Hematopoietic multipotent progenitor cell treated with erythropoietin and hydrocortisone succinate and interleukin-3 and kit ligand, for 17 days (in vitro differentiated cells): ENCODE measurements around the gene ME1.
"Not testable (repeated sequence)": the region's sequence is repeated elsewhere in the genome, so short reads cannot be mapped to it uniquely, and the experiment has no call there.

Experiments used
- DNase-seq: peaks from one replicate; pipeline ENCODE4 v3.0.0-alpha.2; 2015; ENCODE audit warnings: low spot score

The ME1 gene

DNA sequence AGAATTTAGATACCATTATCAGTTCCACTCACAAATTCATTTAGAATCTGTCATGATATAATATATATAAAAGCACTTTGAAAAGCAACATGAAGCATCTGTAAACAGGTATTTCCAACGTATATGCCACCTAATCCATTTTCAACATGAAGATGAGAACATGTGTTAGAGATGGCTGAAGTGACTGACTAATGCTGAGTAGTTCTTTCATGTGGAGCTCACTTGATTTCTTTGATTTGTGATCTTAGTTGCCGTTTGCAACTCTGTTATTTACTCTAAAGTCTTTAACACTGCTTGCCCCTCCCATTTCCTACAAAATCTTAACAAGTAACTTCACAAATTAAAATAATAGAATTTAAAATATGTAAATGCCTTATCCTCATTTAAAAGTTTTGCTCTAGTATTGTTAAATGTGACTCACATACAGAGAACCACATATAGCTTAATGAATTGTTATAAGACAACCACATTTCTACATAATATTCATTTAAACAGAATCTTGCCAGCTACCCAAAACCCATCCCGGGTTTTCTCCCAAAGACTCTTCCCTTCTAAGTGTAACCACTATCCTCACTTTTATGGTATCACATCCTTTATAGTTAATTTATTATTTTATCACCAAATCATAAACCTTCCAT, 78.3 kb downstream of the ME1 start:
- no peak for DNase-seq

DNA sequence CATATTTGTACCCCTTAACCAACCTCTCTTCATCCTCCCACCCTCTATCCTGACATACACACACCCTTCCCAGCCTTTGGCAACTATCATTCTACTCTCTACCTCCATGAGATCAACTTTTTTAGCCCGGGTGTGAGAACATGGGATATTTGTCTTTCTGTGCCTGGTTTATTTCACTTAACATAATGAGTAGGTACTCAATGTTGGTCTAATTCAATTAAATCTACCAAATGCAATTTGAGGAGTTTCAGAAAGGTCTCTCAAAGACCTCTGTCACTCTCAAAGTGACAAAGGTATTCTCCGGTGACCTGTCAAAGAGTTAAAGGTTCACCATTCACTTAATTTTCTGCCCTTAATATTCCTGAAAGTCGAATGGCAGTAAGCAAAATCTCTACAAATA, 87.7 kb downstream of the ME1 start:
- DNase-seq: no peak

- DNase-seq: no peak
Measured at GRCh38 chr6:83341765-83342164, 89.1 kb downstream of the ME1 start.

DNA sequence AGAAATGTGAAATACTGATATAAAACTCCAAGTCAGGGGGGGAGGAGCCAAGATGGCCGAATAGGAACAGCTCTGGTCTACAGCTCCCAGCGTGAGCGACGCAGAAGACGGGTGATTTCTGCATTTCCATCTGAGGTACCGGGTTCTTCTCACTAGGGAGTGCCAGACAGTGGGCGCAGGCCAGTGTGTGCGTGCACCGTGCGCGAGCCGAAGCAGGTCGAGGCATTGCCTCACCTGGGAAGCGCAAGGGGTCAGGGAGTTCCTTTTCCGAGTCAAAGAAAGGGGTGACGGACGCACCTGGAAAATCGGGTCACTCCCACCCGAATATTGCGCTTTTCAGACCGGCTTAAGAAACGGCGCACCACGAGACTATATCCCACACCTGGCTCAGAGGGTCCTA, 96.9 kb downstream of the ME1 start:
- not testable (repeated sequence) for DNase-seq

GRCh38 chr6:83333500-83333899, 97.4 kb downstream of the ME1 start:
- no peak for DNase-seq

GRCh38 chr6:83314693-83315092, 116.2 kb downstream of the ME1 start:
- no peak for DNase-seq

DNA sequence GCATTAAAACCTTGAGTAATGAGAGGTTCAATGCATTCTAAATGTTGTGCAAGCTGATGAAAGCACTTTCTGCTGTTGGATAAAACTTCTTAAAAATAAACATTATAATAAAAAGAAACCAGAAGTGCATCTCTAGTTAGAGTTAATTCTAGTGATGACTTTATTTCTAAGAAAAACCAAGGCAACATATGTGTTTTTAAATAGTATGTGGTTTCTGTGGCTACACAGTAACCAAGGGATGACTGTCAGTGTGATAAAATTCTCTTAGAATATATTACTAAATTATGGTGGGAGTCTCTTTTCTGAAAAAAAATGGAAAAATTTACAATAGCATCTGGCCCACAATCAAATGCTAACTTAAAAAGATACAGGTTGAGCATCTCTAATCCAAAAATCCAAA, 117.0 kb downstream of the ME1 start:
- no peak for DNase-seq

- no peak for DNase-seq
Measured at GRCh38 chr6:83311231-83311630, 119.6 kb downstream of the ME1 start.

- DNase-seq: no peak
Measured at GRCh38 chr6:83310046-83310445, 120.8 kb downstream of the ME1 start.

DNA sequence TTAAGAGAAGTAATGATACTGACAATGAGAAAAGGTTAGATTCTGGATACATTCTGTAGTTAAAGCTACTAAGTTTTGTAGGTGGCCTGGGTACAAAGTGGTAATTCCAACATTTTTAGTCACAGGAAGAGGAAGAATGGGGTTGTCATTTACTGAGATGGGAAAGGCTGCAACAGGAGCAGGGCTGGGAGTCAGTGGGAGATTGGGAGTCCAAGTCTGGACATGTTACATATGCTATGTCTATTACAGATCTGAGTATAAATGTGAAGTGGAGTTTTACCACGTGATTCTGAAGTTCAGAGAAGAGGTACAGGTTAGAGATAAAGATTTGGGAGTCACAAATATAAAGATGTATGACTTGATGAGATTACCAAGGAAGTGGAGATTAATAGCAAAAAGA, 121.5 kb downstream of the ME1 start:
- DNase-seq: no peak

DNA sequence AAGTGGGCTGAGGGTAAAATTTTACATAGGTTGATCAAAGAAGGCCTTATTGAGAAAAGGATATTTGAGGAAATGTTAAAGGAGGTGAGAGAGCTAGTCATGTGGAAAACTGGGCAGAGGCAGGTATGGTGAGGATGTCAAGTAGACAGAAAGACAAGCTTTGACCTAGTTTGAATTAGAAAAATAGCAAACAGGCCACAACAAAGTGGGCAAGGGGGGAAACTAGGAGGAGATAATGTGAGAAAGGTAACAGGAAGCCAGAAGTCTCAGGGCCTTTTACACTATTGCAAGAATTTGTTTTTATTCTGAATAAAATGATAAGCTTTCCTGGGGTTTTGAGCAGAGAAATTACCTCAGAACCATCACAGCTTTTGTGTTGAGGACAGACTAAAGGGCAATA, 122.0 kb downstream of the ME1 start:
- DNase-seq: no peak

DNA sequence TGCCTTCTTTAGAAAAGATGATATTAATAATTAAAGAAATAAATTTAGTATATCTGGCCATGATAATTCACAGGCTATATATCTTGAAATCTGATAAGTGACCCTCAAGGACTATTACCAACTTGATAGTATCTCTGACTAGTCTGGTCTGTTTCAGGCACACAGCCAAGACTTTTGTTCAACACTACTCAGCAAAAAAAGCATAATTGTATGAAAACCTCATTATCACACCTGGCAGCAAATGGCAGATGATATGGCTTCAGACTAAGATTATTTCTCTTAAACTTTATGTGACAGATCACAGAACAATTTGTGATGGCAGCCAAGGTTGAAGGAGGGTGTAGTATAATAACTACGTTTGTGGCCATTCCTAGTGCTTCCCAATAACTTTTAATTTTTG, 123.0 kb downstream of the ME1 start:
- DNase-seq: no peak

DNA sequence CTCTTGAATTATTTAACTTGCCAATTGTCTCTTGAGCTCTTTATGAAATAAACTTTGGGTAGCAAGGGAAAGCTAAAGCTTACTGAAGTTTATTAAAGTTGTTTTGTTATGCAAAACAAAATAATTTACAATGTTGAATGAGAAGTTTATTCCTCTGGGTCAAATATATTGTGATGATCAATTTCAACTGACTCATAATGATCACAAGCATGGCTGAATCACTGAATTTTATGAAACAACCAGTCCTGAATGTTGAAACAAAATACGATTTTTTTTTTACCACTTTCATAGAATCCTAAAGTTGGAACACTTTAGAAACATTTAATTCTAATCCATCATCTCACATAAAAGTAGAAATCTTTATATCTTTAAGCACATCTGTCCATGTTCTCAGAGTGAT, 127.4 kb downstream of the ME1 start:
- DNase-seq: no peak

GRCh38 chr6:83294676-83295075, 136.2 kb downstream of the ME1 start:
- DNase-seq: no peak

DNA sequence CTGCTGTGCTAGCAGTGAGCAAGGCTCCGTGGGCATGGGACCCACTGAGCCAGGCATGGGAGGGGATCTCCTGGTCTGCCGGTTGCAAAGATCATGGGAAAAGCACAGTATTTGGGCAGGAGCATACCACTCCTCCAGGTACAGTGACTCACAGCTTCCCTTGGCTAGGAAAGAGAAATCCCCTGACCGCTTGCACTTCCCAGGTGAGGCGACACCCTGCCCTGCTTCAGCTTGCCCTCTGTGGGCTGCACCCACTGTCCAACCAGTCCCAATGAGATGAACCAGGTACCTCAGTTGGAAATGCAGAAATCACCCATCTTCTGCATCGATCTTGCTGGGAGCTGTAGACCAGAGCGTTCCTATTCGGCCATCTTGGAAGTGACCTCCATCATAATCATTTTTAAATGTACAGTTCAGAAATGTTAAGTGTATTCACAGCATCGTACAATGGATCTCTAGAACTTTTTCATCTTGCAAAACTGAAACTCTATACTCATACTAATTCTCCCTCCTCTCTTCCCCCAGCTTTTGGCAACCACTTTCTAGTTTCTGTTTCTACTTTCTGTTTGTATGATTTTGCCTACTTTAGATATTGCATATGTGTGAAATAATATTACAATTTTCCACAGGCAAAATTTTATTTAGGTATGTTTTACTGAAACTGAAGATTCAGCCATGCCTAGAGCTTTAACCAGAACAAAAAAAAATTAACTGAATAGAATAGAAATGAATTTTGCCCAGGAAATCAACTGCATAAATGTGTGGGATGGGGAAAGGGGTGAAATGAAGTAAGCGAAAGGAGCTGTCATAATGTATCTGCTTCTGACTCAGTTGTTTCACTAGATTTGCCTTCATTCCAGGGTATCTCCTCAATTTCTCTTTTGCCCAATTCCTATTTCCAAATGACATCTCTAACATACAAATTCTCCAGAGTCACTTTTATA, 137.7 kb downstream of the ME1 start:
- no peak for DNase-seq

- not testable (repeated sequence) for DNase-seq
Measured at GRCh38 chr6:83287298-83287697, 143.6 kb downstream of the ME1 start.

DNA sequence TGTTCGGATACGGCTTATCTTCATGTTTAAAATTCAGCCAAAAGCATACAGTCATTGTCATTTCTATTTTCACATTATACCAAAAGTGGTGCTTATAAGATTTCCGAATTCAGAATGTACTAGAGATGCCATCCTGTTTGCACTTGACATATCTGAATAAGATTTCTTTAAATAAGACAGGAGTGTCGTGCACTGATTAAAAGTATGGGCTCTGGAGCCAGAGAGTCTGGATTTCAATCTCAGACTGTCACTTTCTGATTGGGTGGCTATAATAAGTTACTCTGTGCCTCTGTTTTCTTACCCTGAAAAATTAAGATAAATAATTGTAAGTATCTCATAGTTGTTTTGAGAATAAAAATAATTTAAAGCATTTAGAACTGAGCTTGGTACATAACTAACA, 144.9 kb downstream of the ME1 start:
- no peak for DNase-seq

DNA sequence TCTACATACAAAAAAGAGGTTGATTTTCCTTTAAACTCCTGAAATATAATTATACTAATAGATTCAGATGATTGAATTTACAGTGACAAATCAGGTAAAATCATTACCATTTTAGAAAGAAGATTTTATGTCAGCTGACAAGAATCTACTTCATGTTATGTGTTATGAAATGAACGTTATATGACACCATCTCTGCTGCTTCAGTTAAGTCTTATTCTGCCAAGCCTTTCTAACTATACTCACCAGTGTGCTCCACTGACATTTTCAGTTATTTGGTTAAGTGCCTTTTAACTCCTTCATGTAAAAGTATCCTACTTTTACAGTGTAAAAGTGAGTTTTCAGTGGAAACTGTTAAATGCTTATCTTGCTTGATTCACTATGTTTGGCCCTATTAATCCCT, 157.3 kb downstream of the ME1 start:
- no peak for DNase-seq

DNA sequence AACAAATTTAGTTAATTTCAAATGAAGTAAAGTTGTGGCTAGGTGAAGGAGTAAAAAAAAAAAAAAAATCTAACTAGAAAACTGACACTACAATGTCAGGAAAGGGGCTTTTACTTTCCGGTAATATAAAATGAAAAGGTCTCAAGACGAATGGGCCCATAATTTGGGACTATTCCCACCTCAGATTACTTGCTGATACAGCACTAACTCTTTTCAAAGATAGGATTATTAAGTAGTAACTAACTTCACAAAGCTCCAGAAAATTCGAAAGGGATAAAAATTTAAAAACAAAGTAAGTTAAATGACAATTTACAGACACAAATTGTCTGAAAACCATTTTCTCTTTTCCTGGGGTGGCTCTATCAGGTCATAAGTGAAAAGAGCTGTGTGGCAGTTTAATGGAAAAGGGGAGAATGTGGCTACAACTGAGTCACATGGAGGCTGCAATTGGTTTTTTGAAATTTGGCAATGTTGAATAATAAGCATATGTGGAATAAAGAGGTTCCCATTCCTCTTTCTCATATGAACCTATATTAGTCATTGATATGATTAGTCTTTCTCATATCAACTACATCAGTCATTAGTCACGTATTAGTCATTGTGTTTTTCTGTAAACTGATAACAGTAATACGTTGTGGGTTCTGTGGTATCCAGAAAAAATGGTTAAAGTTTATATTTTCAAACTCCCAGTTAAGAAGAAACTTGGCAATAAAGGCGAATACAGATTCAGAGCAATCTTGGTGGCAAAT, 159.7 kb downstream of the ME1 start:
- DNase-seq: no peak

- DNase-seq: no peak
Measured at GRCh38 chr6:83265384-83265783, 165.5 kb downstream of the ME1 start.

- DNase-seq: no peak
Measured at GRCh38 chr6:83260577-83260976, 170.3 kb downstream of the ME1 start.

GRCh38 chr6:83258517-83258916, 172.3 kb downstream of the ME1 start:
- no peak for DNase-seq

GRCh38 chr6:83257791-83258190, 173.1 kb downstream of the ME1 start:
- no peak for DNase-seq
